GM04503 (cell line): ENCODE data around the gene ADK.
"Not testable (repeated sequence)": the region's sequence is repeated elsewhere in the genome, so short reads cannot be mapped to it uniquely, and the experiment has no call there.

Experiments used
- DNase-seq: peaks from one replicate; pipeline ENCODE4 v3.0.0-alpha.2; 2012; ENCODE audit warnings: low read depth

Gene ADK

GRCh38 chr10:74556072-74556705 is 405.2 kb downstream of the ADK start:
- DNase-seq, result no peak

- DNase-seq, result no peak
Observed at GRCh38 chr10:74557098-74557497, 406.1 kb downstream of the ADK start.

GRCh38 chr10:74558403-74558802 is 407.4 kb downstream of the ADK start:
- no peak for DNase-seq

- DNase-seq, result no peak
Observed at GRCh38 chr10:74558897-74559296, 407.9 kb downstream of the ADK start.

- DNase-seq, result not testable (repeated sequence)
Observed at GRCh38 chr10:74568896-74569295, 417.9 kb downstream of the ADK start.

GRCh38 chr10:74573497-74573896 is 422.5 kb downstream of the ADK start:
- DNase-seq, result not testable (repeated sequence)

GRCh38 chr10:74575191-74575720 is 424.2 kb downstream of the ADK start:
- DNase-seq, result no peak

- no peak for DNase-seq
Observed at GRCh38 chr10:74575912-74576311, 424.9 kb downstream of the ADK start.

GRCh38 chr10:74576586-74576985 is 425.6 kb downstream of the ADK start:
- no peak for DNase-seq

- not testable (repeated sequence) for DNase-seq
Observed at GRCh38 chr10:74580438-74580837, 429.4 kb downstream of the ADK start.

- no peak for DNase-seq
Observed at GRCh38 chr10:74582566-74582965, 431.5 kb downstream of the ADK start.

GRCh38 chr10:74585231-74586087 is 434.4 kb downstream of the ADK start:
- no peak for DNase-seq

- DNase-seq, result no peak
Observed at GRCh38 chr10:74586088-74586585, 435.1 kb downstream of the ADK start.

- DNase-seq, result no peak
Observed at GRCh38 chr10:74587109-74587854, 436.3 kb downstream of the ADK start.

GRCh38 chr10:74589226-74589673 is 438.2 kb downstream of the ADK start:
- peak; percentile 95 for DNase-seq

GRCh38 chr10:74589851-74590250 is 438.8 kb downstream of the ADK start:
- DNase-seq, result no peak

- DNase-seq, result peak; percentile 56
Observed at GRCh38 chr10:74593470-74593869, 442.4 kb downstream of the ADK start.

GRCh38 chr10:74596713-74597112 is 445.7 kb downstream of the ADK start:
- no peak for DNase-seq

GRCh38 chr10:74598891-74599566 is 448.0 kb downstream of the ADK start:
- DNase-seq, result no peak

- no peak for DNase-seq
Observed at GRCh38 chr10:74599672-74600071, 448.7 kb downstream of the ADK start.

GRCh38 chr10:74600170-74600569 is 449.1 kb downstream of the ADK start:
- no peak for DNase-seq

GRCh38 chr10:74602576-74602975 is 451.6 kb downstream of the ADK start:
- DNase-seq, result no peak
